22Rv1 (cell line): Measurements from ENCODE around the gene NBPF15.
A peak's percentile ranks its signal among the peaks of the same experiment; 100 is the strongest.
"Not testable (repeated sequence)": the region's sequence is repeated elsewhere in the genome, so short reads cannot be mapped to it uniquely, and the experiment has no call there.

Source experiments
- H3K27ac ChIP-seq: fragments of 450-650 bp; 2 replicates; pipeline ENCODE4 v1.5.1; 2017
- CTCF ChIP-seq: fragments of 450-650 bp; IDR thresholded peaks from 2 replicates; pipeline ENCODE4 v1.5.1; 2017; ENCODE audit warnings: mild to moderate bottlenecking

Gene NBPF15

GRCh38 chr1:144418891-144419694, 42.4 kb downstream of the NBPF15 start:
- TF ChIP-seq CTCF, result peak; percentile 46
- H3K27ac ChIP-seq, result peak overlapping the region; percentile 92

DNA sequence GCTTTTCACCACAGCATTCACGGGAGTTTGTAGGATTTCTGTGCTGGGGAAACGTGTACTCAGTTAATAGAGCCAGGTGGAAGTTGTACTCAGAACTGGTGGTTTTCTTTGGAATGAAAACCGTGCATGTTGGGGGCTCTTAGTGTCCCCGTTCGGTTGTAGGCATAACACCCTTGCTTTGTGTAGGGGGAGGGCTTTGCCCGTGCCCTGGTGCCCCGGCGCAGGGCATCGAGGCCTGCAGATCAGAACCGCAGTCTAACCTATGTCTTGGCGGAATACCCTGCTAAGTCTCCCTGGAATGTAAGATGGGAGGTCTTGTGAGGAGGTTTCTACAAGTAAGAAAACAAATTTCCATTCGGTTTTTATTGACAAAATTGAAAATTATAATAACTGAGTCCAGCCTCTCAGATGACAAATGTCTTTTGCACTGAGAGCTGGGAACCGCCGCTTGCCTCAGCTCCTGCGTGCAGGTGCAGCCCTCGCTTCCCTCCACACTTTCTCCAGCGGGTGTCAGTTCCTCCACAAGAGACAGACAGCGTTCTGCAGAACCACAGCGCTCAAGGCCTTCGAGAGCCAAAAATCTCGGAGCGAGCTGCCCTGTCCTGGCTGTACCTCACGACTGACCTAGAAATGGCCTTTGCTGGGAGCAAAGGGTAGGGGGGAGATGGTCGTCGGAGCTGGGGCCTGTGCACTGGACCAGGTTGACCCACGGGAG, 47.9 kb downstream of the NBPF15 start:
- H3K27ac ChIP-seq, result peak overlapping the region; percentile 95

GRCh38 chr1:144412491-144413403, 48.7 kb downstream of the NBPF15 start:
- H3K27ac ChIP-seq, result peak overlapping the region; percentile 95

GRCh38 chr1:144412068-144412471, 49.4 kb downstream of the NBPF15 start:
- H3K27ac ChIP-seq, result peak overlapping the region; percentile 95

GRCh38 chr1:144402807-144403206, 58.7 kb downstream of the NBPF15 start:
- H3K27ac ChIP-seq, result not testable (repeated sequence)

DNA sequence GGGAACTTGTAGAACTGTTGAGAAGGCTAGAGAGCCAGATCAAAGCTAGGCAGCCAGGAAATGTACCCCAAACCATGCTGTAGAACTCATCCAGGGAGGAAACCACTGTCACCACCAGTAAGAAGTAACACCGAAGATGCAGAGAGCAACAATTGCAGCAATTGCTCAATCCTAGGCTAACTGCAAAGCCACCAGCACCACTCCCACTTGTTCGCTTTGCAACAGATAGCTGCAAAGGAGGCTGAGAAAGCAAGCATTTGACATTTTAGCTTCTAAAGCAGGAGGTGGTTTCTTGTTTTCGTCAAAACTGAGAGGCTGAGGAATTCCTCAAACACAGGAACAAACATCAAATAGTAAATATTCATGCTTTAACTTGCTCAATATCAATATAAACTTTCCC, 89.8 kb downstream of the NBPF15 start:
- not testable (repeated sequence) for H3K27ac ChIP-seq
